Measurements from ENCODE around the gene SLCO3A1.

GRCh38 chr15:91890614-91891013 is 37.1 kb downstream of the SLCO3A1 start:
- no peak for TF ChIP-seq CTCF (IDR thresholded peaks at IDR 0.05; ENCODE audit: borderline replicate concordance, extremely low read depth, low read length, poor library complexity, severe bottlenecking)
- TF ChIP-seq EZH2 (IDR thresholded peaks at IDR 0.05; ENCODE audit: borderline replicate concordance, low read depth, low read length, severe bottlenecking), result no peak
